ENCODE measurements around the gene A1CF.

DNA sequence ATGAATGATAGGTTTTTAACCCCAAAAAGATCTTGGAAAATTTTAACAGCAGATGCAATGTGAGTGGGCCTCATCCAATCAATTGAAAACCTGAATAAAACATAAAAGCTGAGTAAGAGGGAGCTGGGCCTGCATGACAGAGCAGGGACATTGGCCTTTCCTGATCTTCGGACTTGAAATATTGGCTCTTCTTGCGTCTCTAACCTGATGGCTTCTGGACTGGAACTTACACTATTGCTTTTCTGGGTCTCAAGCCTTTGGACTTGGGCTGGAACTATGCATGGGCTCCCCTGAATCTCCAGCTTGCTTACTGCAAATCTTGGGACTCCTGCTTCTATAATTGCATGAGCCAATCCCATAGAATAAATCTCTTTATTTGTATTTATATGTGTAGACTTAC is 9.0 kb downstream of the A1CF start:
- TF ChIP-seq, protein P1, sequence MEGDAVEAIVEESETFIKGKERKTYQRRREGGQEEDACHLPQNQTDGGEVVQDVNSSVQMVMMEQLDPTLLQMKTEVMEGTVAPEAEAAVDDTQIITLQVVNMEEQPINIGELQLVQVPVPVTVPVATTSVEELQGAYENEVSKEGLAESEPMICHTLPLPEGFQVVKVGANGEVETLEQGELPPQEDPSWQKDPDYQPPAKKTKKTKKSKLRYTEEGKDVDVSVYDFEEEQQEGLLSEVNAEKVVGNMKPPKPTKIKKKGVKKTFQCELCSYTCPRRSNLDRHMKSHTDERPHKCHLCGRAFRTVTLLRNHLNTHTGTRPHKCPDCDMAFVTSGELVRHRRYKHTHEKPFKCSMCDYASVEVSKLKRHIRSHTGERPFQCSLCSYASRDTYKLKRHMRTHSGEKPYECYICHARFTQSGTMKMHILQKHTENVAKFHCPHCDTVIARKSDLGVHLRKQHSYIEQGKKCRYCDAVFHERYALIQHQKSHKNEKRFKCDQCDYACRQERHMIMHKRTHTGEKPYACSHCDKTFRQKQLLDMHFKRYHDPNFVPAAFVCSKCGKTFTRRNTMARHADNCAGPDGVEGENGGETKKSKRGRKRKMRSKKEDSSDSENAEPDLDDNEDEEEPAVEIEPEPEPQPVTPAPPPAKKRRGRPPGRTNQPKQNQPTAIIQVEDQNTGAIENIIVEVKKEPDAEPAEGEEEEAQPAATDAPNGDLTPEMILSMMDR (conservative IDR thresholded peaks at IDR 0.05 in 1 of 2, IDR thresholded peaks at IDR 0.05 in 1 of 2; ENCODE audit: extremely low read depth in 1 of 2, insufficient read depth in 1 of 2, low read depth in 1 of 2, low read length in 2 of 2): no peak
- no peak for TF ChIP-seq EZH2 (IDR thresholded peaks at IDR 0.05; ENCODE audit: borderline replicate concordance, low read length)
